GM21723 (cell line): Measurements from ENCODE around the gene EBF3.

ENCODE experiments used
- ATAC-seq: cut with Tn5 transposase; IDR thresholded peaks from one replicate; pipeline ENCODE4 v1.9.1; 2021; ENCODE audit warnings: mild to moderate bottlenecking, moderate library complexity; ENCODE audit not compliant: unreplicated experiment

The EBF3 gene

GRCh38 chr10:129959544-129960480, 4.3 kb downstream of the EBF3 start:
- ATAC-seq, result no peak

DNA sequence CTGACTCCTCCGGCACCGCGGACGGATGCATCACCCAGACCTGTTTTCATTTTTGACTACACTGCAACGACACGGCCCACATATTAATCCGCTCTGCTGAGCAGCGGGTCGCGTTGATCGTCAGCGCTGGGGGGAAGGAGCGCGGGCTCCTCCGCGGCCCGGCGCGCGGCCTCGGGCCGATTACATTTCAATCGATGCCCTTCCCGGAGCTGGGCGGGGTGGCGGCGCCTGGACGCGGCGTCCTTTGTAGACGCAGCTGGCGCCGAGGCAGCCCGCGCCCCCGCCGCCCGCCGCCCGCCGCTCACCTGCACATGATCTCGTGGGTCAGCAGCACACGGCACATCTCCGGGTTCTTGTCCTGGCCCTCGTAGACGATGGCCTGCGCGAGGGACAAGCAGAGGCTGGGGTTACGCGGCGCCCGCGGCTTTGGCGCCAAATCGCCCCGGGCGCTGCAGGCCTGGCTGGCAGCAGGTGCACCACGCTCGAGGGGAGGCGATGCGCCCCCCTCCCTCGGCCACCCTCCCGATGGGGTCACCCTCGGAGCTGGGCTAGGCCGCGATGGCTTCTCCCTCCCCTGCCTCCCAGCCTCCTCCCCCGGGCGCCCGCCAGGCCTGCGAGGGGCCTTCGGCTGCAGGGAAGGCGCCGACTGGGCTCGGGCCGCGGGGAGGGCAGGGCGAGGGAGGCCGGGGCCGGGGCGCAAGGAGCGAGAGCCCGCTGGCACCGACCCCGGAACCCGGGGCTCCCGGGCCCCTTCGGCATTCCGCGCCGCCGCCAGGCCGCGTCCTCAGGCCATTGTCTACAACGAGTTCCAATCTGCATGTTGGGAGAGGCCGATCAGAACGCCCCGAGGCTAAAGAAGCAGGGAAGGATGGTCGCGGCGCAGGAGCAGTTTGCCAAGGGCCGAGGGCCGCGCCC, 5.2 kb downstream of the EBF3 start:
- ATAC-seq, result no peak

DNA sequence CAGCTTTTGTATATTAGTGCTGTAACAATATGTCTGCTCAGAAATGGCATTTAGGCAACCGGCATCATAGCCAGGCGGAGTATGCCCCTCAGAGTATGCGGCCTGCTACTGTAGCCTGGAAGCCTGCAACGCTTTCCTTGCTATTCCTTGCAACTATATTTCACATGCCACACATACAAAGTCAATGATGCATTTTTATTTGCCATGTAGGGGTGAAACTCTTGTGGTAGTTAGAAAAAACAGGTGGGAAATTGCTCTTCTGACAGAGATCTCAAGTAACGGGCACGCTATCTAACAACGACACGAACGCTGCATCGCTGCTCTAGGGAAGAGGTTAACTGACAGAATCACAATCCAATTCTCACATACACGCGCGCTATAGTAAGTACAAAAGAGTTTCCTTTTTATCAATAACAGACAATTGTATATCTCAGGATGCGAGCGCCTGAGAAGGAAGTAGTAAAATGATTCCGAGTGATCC, 5.9 kb downstream of the EBF3 start:
- no peak for ATAC-seq

GRCh38 chr10:129956876-129957673, 7.0 kb downstream of the EBF3 start:
- ATAC-seq, result no peak

DNA sequence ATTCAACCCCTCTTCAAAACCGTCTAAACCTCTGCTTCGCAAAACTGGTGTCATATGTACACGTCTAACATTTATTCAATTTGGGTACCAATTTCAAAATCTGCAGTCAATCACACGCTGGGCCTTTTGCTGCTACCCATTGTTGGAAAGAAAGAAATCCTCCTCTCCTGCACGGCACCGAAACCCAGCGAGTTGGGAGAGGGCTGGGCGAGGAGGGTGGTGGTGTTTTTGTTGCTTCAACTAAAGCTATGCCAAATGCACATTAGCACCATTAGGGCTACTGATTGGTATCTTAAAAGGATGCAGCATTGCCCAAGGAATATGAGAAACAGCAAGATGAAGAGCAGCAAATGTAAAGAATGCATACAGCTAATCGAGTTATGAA, 7.8 kb downstream of the EBF3 start:
- no peak for ATAC-seq

DNA sequence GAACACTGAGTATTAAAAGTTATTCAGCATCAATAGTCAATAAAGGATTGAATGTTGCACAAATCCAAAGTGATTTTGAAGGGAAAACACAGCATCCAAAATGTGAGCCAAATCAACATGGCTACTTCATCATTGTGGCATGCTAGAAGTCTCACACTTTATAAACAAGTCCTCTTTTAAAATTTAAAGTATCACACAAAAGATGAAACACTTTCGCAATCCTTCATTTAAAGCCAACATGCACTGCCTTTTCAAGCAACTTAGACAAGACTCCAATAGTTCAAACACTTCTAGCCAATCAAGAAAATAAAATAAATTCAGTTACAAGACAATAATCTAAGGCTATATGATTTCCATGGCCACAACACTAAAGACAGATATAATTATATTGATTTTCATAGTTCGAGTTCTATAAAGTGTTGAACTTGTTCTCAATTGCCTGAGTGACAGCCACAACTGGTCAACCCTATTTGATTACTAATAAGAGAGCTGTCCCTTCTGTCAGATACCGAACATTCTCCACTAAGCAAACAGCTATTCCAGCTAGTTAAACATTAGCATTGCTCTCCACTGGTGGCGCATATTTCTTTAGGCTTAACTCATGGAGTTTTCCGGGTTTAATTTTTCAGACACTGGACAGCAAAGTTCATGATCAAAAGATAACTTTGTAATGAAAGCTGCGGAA, 8.3 kb downstream of the EBF3 start:
- ATAC-seq, result no peak

DNA sequence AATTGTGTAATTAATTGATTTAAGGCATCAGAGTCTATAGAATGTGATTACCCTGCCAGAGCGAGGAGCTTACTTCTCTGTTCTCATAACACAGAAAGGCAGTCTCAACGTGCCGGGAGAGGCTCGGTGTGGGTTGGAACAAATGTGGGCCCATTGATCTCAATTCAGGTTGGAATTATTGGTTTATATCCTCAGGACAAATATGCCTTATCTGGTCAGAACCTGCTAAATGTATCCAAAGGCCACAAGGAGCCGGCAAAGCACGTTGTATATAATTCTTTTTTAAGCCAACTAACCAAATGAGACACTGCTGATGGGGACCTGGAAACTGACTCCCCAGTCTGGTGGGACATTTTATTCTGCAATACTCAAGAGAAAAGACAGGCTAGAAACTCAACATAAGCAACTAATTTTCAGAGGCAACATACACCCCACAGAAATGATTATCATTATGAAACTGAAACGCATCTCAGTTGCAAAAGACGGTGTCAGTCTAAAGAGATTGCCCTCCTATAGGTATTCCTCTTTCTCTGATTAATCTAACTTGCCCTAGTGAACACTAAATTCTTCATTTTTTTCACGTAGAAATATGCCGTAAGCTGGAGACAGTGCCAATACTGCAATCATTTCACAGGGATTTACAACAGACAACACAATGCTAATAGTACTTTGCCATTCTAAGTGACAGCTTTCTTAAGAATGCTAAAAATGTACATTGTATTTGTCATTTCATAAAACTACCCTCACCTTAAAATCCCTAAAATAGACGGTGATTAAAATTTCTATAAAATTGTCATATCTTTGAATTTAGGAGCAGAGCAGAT, 9.4 kb downstream of the EBF3 start:
- ATAC-seq, result no peak

- ATAC-seq, result no peak
These were observed 10.7 kb downstream of the EBF3 start for GRCh38 chr10:129953119-129954051.

GRCh38 chr10:129952378-129953118, 11.5 kb downstream of the EBF3 start:
- ATAC-seq, result no peak

DNA sequence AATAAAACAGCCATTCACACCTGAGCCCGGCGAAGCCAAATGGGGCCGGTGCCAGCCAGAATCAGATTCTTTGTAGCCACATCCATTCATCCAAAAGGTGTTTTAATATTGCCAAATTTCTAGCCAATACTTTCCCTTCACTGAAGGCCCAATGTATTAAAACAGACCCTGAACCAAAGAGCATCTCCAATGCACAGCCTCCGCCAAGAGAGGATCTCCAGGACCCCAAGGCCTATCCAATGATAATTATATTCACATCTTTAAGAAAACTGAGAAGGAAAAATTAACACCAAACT, 12.2 kb downstream of the EBF3 start:
- no peak for ATAC-seq

DNA sequence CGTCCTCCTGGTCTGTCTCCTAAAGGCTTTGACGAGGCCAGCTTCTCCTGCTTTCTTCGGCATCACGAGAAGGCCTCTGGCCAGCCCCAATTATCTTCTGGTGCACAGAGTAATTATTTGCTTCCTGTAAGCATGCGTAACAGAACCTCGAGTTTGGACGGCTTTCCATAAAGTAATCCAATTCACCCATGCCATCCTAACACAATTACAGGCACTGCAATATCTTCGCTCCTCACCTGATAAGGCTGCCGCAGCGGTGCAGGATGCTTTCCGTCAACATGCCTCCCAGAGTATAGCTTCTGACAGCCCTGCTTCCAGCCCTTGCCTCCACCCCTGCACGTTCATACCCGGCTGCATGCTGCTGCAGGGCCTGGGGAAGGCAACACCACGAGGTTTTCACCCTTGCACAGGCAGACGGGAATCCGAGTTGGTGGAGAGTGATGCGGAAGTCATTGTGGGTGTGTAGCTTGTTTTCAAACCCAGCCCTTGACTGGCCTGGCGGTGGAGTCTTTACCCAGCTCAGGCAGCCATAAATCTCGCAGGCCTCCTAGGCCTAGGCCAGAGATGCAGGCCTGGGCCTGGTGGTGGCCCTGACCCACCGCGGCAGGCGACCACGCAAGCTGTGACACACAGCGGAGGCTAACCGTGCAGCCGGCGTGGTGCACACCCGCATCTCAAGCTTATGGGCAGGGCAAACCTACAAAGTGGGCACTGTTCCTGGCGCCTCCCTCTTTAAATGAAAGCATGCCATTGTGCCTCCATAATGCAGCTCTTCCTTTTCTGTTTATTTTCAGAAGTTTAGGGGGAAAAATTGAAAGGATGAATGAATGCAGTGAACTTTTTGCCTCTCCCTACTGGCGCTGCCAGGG, 12.7 kb downstream of the EBF3 start:
- ATAC-seq, result no peak

DNA sequence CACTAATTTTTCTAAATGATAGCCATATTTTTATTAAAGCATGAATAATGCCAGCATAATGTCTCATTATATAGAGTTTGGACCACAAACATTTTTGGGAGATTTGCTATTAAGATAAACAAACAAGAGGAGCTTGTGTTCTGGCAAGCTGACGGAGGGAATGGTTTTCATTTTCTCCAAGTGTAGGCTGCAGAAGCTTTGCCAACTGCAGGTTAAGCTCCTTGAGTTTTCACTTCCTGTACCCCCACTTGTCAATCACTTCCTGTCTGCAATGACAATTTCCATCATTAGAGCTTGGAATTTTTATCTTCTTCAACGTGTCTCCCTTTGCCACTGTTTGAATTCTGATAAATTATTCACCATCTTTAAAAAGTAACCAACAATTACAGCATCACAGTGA, 13.4 kb downstream of the EBF3 start:
- ATAC-seq, result no peak

GRCh38 chr10:129949891-129950291, 14.2 kb downstream of the EBF3 start:
- no peak for ATAC-seq

DNA sequence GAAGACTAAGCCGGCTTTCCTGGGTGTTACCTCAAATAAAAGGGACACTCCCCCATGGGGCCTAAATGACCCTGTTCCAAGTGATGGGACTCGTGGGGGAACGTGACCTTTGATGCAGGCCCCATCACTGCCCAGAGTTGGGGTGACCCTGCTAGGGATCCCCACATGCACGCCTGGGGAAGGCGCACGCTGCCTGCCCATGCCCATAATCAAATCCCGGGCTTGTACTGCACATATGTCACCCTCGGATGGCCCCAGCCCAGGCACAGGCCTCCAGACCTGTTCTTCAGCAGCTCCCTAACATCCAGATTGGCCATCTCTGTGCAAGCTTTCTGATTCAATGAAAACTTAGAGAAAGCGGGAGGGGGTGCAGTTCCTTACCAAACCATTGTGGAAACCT, 14.7 kb downstream of the EBF3 start:
- ATAC-seq, result no peak

- ATAC-seq, result no peak
These were observed 17.2 kb downstream of the EBF3 start for GRCh38 chr10:129946859-129947258.

GRCh38 chr10:129945941-129946760, 17.9 kb downstream of the EBF3 start:
- no peak for ATAC-seq
